Loucy (cell line): ENCODE measurements around the gene GDF7.

Experiments
- H2AFZ ChIP-seq: fragments of 200-600 bp; sonication (generic); 2 replicates; pipeline ENCODE4 v1.6.0; 2016; ENCODE audit warnings: antibody characterized with exemption, mild to moderate bottlenecking, low read length, moderate library complexity
- H3F3A ChIP-seq: fragments of 200-600 bp; 2 replicates; pipeline ENCODE4 v1.6.0; 2016; ENCODE audit warnings: antibody characterized with exemption, low read depth, mild to moderate bottlenecking
- H3K27me3 ChIP-seq: fragments of 200-600 bp; sonication (generic); 2 replicates; pipeline ENCODE4 v1.6.1; 2014; ENCODE audit warnings: low read length, mild to moderate bottlenecking; ENCODE audit not compliant: insufficient read depth, poor library complexity, severe bottlenecking
- H3K36me3 ChIP-seq: fragments of 200-600 bp; sonication (generic); 2 replicates; pipeline ENCODE4 v1.6.1; 2016; ENCODE audit warnings: low read length; ENCODE audit not compliant: insufficient read depth
- H3K4me1 ChIP-seq: fragments of 200-600 bp; sonication (generic); 2 replicates; pipeline ENCODE4 v1.5.1; 2014; ENCODE audit warnings: low read length, mild to moderate bottlenecking; ENCODE audit not compliant: insufficient read depth, poor library complexity, severe bottlenecking
- H3K4me2 ChIP-seq: fragments of 200-600 bp; sonication (generic); 2 replicates; pipeline ENCODE4 v1.6.0; 2014; ENCODE audit warnings: antibody characterized with exemption, low read length, low read depth, mild to moderate bottlenecking; ENCODE audit not compliant: poor library complexity, severe bottlenecking
- H3K4me3 ChIP-seq: fragments of 200-600 bp; sonication (generic); 2 replicates; pipeline ENCODE4 v1.5.1; 2014; ENCODE audit warnings: low read length, mild to moderate bottlenecking, mixed read lengths; ENCODE audit not compliant: poor library complexity, severe bottlenecking
- H3K79me2 ChIP-seq: fragments of 200-600 bp; sonication (generic); 2 replicates; pipeline ENCODE4 v1.6.1; 2014; ENCODE audit warnings: low read length; ENCODE audit not compliant: insufficient read depth
- H3K9ac ChIP-seq: fragments of 200-600 bp; sonication (generic); 2 replicates; pipeline ENCODE4 v1.6.0; 2014; ENCODE audit warnings: mild to moderate bottlenecking, low read depth, low read length, moderate library complexity; ENCODE audit not compliant: poor library complexity, severe bottlenecking
- H3K9me2 ChIP-seq: fragments of 200-600 bp; sonication (generic); replicated peaks from 2 replicates; pipeline ENCODE4 v1.6.1; 2016; ENCODE audit warnings: low read depth, low read length, mixed read lengths
- H3K9me3 ChIP-seq: fragments of 200-600 bp; sonication (generic); 2 replicates; pipeline ENCODE4 v1.6.1; 2014; ENCODE audit warnings: mild to moderate bottlenecking, antibody characterized with exemption, low read length, low read depth; ENCODE audit not compliant: insufficient read depth
- H4K20me1 ChIP-seq: fragments of 200-600 bp; sonication (generic); 2 replicates; pipeline ENCODE4 v1.6.0; 2014; ENCODE audit warnings: antibody characterized with exemption, low read length, mild to moderate bottlenecking; ENCODE audit not compliant: insufficient read depth, poor library complexity, severe bottlenecking
- CTCF ChIP-seq: fragments of 200-600 bp; sonication (generic); conservative IDR thresholded peaks from 2 replicates; pipeline ENCODE4 v1.5.1; 2014; ENCODE audit warnings: mild to moderate bottlenecking, antibody characterized with exemption, low read length
- EZH2phosphoT487 ChIP-seq: fragments of 200-600 bp; IDR thresholded peaks from 2 replicates; pipeline ENCODE4 v1.6.1; 2018; ENCODE audit warnings: antibody characterized with exemption, mild to moderate bottlenecking, moderate library complexity, borderline replicate concordance

Gene GDF7

GRCh38 chr2:20645761-20646160 is 21.2 kb upstream of the GDF7 start:
- no peaks in the 10 kb centered on the region for H3K27me3 ChIP-seq
- peaks cover 4% of the 10 kb centered on the region; the same call in 1 of the 2 replicates for H3K79me2 ChIP-seq
- H3K9me2 ChIP-seq = no peaks in the 10 kb centered on the region
- no peaks in the 10 kb centered on the region for H3K9me3 ChIP-seq
- peaks cover 30% of the 10 kb centered on the region for H3K4me1 ChIP-seq
- H3F3A ChIP-seq = no peaks in the 10 kb centered on the region
- H2AFZ ChIP-seq = no peak overlapping the region
- H4K20me1 ChIP-seq = no peaks in the 10 kb centered on the region
- H3K4me2 ChIP-seq = no peak overlapping the region
- no peak overlapping the region for H3K4me3 ChIP-seq
- H3K36me3 ChIP-seq = no peaks in the 10 kb centered on the region
- H3K9ac ChIP-seq = no peak overlapping the region
- no peak for TF ChIP-seq CTCF
- TF ChIP-seq EZH2phosphoT487 = no peak

GRCh38 chr2:20646446-20646845 is 20.5 kb upstream of the GDF7 start:
- Histone ChIP-seq H3K9me3 (no peaks in the 10 kb centered on the region), H3F3A (no peaks in the 10 kb centered on the region; the same call in 1 of the 2 replicates), H3K4me2 (no peak overlapping the region), H3K36me3 (no peaks in the 10 kb centered on the region), H3K27me3 (no peaks in the 10 kb centered on the region), H4K20me1 (no peaks in the 10 kb centered on the region), H3K9ac (no peak overlapping the region), H3K4me1 (peaks cover 34% of the 10 kb centered on the region), H2AFZ (no peak overlapping the region), H3K9me2 (no peaks in the 10 kb centered on the region), H3K4me3 (no peak overlapping the region), H3K79me2 (peaks cover 4% of the 10 kb centered on the region; the same call in 1 of the 2 replicates)
- no peak for TF ChIP-seq EZH2phosphoT487
- no peak for TF ChIP-seq CTCF

GRCh38 chr2:20647211-20647610 is 19.7 kb upstream of the GDF7 start:
- Histone ChIP-seq H3K4me2 (peak overlapping the region; percentile 99), H3K4me3 (peak overlapping the region; percentile 10), H2AFZ (no peak overlapping the region), H3K36me3 (no peaks in the 10 kb centered on the region), H3K79me2 (peaks cover 4% of the 10 kb centered on the region; the same call in 1 of the 2 replicates), H3F3A (no peaks in the 10 kb centered on the region; the same call in 1 of the 2 replicates), H3K9ac (peak overlapping the region; percentile 8), H3K4me1 (peaks cover 41% of the 10 kb centered on the region), H3K9me3 (no peaks in the 10 kb centered on the region), H4K20me1 (no peaks in the 10 kb centered on the region), H3K27me3 (no peaks in the 10 kb centered on the region), H3K9me2 (no peaks in the 10 kb centered on the region)
- TF ChIP-seq CTCF = no peak
- no peak for TF ChIP-seq EZH2phosphoT487
